PC-3 (cell line): ENCODE results near the gene DROSHA. TPM values are rescaled to one million over a fixed set of nuclear protein-coding genes. Genes with fewer than 3 reads are reported as not detected.
"Not testable (repeated sequence)": the region's sequence is repeated elsewhere in the genome, so short reads cannot be mapped to it uniquely, and the experiment has no call there.

Experiments
- ATAC-seq: fragments of 200-7000 bp; cut with Tn5 transposase; 2 replicates; pipeline ENCODE4 v1.9.1; 2020; ENCODE audit warnings: mild to moderate bottlenecking, moderate library complexity
- BruUV-seq: library from RNA; stranded (reverse); fragments of 400-500 nt; replicated peaks from 2 replicates; lab custom pipeline; 2021; lab: Mats Ljungman, UMichigan
- CTCF ChIA-PET: fragments of 300-600 bp; sonication (Branson Sonifier 250); formaldehyde crosslinking; loops from one replicate; lab custom pipeline; 2022; ENCODE audit warnings: antibody characterized with exemption; lab: Charles Lee
- POLR2A ChIA-PET: fragments of 300-600 bp; sonication (Branson Sonifier 250); formaldehyde crosslinking; loops from one replicate; lab custom pipeline; 2022; ENCODE audit warnings: antibody characterized with exemption; ENCODE audit not compliant: unreplicated experiment; lab: Charles Lee
- DNase-seq: peaks from one replicate; pipeline ENCODE4 v3.0.0-alpha.2; 2015
- H2AFZ ChIP-seq: fragments of 300-600 bp; sonication (generic); 2 replicates; pipeline ENCODE4 v1.6.0; 2016; ENCODE audit warnings: antibody characterized with exemption, low read length
- H3F3A ChIP-seq: fragments of 300-600 bp; sonication (generic); one replicate; pipeline ENCODE4 v1.6.0; 2017; ENCODE audit warnings: antibody characterized with exemption, low read length, control low read depth, mild to moderate bottlenecking; ENCODE audit not compliant: unreplicated experiment
- H3K27ac ChIP-seq: fragments of 300-600 bp; sonication (generic); 2 replicates; pipeline ENCODE4 v1.5.1; 2016; ENCODE audit warnings: mild to moderate bottlenecking, low read length
- H3K27me3 ChIP-seq: fragments of 300-600 bp; sonication (generic); 2 replicates; pipeline ENCODE4 v1.6.1; 2016; ENCODE audit warnings: low read length, mixed read lengths
- H3K36me3 ChIP-seq: fragments of 300-600 bp; sonication (generic); 2 replicates; pipeline ENCODE4 v1.6.1; 2016; ENCODE audit warnings: low read depth, mixed run types, low read length, mixed read lengths
- H3K4me1 ChIP-seq: fragments of 300-600 bp; sonication (generic); 2 replicates; pipeline ENCODE4 v1.5.1; 2016; ENCODE audit warnings: low read length; ENCODE audit not compliant: insufficient read depth
- H3K4me2 ChIP-seq: fragments of 300-600 bp; sonication (generic); 2 replicates; pipeline ENCODE4 v1.6.0; 2016; ENCODE audit warnings: low read length
- H3K4me3 ChIP-seq: fragments of 300-600 bp; sonication (generic); 2 replicates; pipeline ENCODE4 v1.5.1; 2016; ENCODE audit warnings: mild to moderate bottlenecking, low read length, mixed read lengths
- H3K79me2 ChIP-seq: fragments of 300-600 bp; sonication (generic); 2 replicates; pipeline ENCODE4 v1.6.1; 2017; ENCODE audit warnings: low read length, mixed read lengths
- H3K9ac ChIP-seq: fragments of 300-600 bp; sonication (generic); 2 replicates; pipeline ENCODE4 v1.6.0; 2016; ENCODE audit warnings: mild to moderate bottlenecking, low read length
- H3K9me2 ChIP-seq: fragments of 300-600 bp; sonication (generic); replicated peaks from 2 replicates; pipeline ENCODE4 v1.6.1; 2016; ENCODE audit warnings: mixed run types, low read length, mixed read lengths
- H3K9me3 ChIP-seq: fragments of 300-600 bp; sonication (generic); 2 replicates; pipeline ENCODE4 v1.6.1; 2016; ENCODE audit warnings: low read length, mixed read lengths
- H4K20me1 ChIP-seq: fragments of 300-600 bp; sonication (generic); 2 replicates; pipeline ENCODE4 v1.6.1; 2016; ENCODE audit warnings: low read length, mixed read lengths
- EZH2 ChIP-seq: fragments of 300-600 bp; sonication (generic); IDR thresholded peaks from one replicate; pipeline ENCODE4 v1.6.1; 2017; ENCODE audit warnings: antibody characterized with exemption, mild to moderate bottlenecking, low read length; ENCODE audit not compliant: unreplicated experiment
- EZH2phosphoT487 ChIP-seq: fragments of 300-600 bp; sonication (generic); IDR thresholded peaks from 2 replicates; pipeline ENCODE4 v1.6.1; 2018; ENCODE audit warnings: mild to moderate bottlenecking, antibody characterized with exemption, low read length, borderline replicate concordance
- intact Hi-C: fragments of 100-400 bp; cut with micrococcal nuclease; formaldehyde crosslinking; loops from 2 replicates; pipeline ENCODE4 v1.9.0; 2023
- total RNA-seq: library from RNA; depleted of rRNA; stranded (reverse); fragments of >200 nt; gene quantifications from 2 replicates; pipeline ENCODE4 v1.2.3, GENCODE V29; 2014
- TF ChIP-seq, protein P1 (sequence below): fragments of 300-600 bp; sonication (generic); conservative IDR thresholded peaks from 2 replicates; pipeline ENCODE4 v1.5.1; 2017; ENCODE audit warnings: antibody characterized with exemption, low read depth, mild to moderate bottlenecking, low read length

DROSHA gene
- total RNA-seq, 1 experiment from 2014 or later: 60.7 TPM

DNA sequence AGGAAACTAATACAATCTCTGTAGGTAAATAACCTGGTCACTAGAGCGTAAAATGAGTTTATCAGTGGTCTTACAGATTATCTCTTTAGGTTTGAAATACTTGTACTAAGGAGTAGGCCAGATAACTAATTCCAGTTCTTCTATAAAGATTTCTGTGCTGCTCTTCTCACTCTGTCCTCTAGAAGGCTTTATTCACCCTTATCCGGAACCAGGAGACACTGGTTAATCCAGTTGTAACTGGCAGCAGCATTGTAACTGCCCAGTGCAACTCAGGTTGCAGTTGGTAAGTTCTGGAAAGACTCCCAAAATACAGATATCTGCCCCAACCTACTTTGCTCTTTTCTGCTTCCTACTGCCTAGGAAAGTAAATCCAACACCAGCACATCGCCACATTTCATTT, 20.0 kb upstream of the DROSHA start:
- BruUV-seq: no TSS peak
- Histone ChIP-seq H3K9ac (no peak overlapping the region), H3K27me3 (no peaks in the 10 kb centered on the region), H3K79me2 (no peaks in the 10 kb centered on the region), H3K36me3 (peaks cover 18% of the 10 kb centered on the region), H3K27ac (no peak overlapping the region), H3K4me2 (no peak overlapping the region), H3K9me2 (no peaks in the 10 kb centered on the region), H4K20me1 (no peaks in the 10 kb centered on the region), H3K4me3 (no peak overlapping the region), H3K4me1 (peaks cover 16% of the 10 kb centered on the region), H3K9me3 (no peaks in the 10 kb centered on the region), H3F3A (no peaks in the 10 kb centered on the region), H2AFZ (no peak overlapping the region)
- intact Hi-C loops: no loop called here
- CTCF ChIA-PET: no interaction called here
- POLR2A ChIA-PET: no interaction called here
- no peak for TF ChIP-seq EZH2
- TF ChIP-seq EZH2phosphoT487: no peak
- TF ChIP-seq, protein P1, sequence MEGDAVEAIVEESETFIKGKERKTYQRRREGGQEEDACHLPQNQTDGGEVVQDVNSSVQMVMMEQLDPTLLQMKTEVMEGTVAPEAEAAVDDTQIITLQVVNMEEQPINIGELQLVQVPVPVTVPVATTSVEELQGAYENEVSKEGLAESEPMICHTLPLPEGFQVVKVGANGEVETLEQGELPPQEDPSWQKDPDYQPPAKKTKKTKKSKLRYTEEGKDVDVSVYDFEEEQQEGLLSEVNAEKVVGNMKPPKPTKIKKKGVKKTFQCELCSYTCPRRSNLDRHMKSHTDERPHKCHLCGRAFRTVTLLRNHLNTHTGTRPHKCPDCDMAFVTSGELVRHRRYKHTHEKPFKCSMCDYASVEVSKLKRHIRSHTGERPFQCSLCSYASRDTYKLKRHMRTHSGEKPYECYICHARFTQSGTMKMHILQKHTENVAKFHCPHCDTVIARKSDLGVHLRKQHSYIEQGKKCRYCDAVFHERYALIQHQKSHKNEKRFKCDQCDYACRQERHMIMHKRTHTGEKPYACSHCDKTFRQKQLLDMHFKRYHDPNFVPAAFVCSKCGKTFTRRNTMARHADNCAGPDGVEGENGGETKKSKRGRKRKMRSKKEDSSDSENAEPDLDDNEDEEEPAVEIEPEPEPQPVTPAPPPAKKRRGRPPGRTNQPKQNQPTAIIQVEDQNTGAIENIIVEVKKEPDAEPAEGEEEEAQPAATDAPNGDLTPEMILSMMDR: no peak; the same call in 1 of the 2 replicates
- peak; percentile 24 for DNase-seq
- peak; percentile 45; the same call in 1 of the 2 replicates for ATAC-seq

GRCh38 chr5:31549114-31549513, 17.2 kb upstream of the DROSHA start:
- H2AFZ ChIP-seq, H3K4me1 ChIP-seq, H3K9me2 ChIP-seq, H3F3A ChIP-seq, H4K20me1 ChIP-seq, CTCF ChIA-PET, H3K27ac ChIP-seq, BruUV-seq, POLR2A ChIA-PET, H3K4me3 ChIP-seq, H3K79me2 ChIP-seq, H3K27me3 ChIP-seq, H3K9me3 ChIP-seq, ATAC-seq, DNase-seq, intact Hi-C loops, H3K9ac ChIP-seq, H3K4me2 ChIP-seq: not testable (repeated sequence)
- peaks cover 30% of the 10 kb centered on the region for H3K36me3 ChIP-seq

DNA sequence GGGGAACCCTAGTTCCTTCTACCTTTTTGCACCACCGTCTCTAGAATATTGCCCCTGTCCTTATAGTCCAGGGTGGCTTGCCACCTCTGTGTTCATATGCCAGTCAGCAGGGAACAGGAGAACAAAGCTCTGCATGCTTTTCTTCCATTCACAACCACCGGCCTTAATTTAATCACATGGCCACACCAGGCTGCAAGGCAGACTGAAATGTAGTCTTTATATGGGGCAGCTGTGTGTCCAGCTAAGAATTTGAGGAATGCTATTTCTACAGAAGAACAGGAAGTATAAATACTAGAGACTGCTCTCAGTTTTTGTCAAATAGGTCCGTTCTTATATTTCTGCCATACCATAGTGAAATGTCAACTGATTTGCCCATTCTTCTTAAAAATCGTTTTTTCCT, 6.0 kb upstream of the DROSHA start:
- Histone ChIP-seq H3K9me3 (no peaks in the 10 kb centered on the region), H3K4me1 (peaks cover 13% of the 10 kb centered on the region), H4K20me1 (no peaks in the 10 kb centered on the region), H3F3A (no peaks in the 10 kb centered on the region), H3K4me2 (no peak overlapping the region), H3K36me3 (peaks cover 49% of the 10 kb centered on the region), H3K9ac (no peak overlapping the region), H3K27ac (no peak overlapping the region), H3K4me3 (no peak overlapping the region), H3K79me2 (peaks cover 26% of the 10 kb centered on the region), H3K27me3 (no peaks in the 10 kb centered on the region), H3K9me2 (no peaks in the 10 kb centered on the region), H2AFZ (no peak overlapping the region)
- ChIA-PET CTCF (no interaction called here), POLR2A (no interaction called here)
- no peak for ATAC-seq
- TF ChIP-seq EZH2 (no peak), EZH2phosphoT487 (no peak)
- TF ChIP-seq, protein P1: no peak
- intact Hi-C loops: no loop called here
- no peak for DNase-seq
- BruUV-seq: no TSS peak
